Astrocyte of the cerebellum (primary cell): ENCODE results near the gene EEIG1.
"Not testable (repeated sequence)": the region's sequence is repeated elsewhere in the genome, so short reads cannot be mapped to it uniquely, and the experiment has no call there.

ENCODE experiments used
- DNase-seq: peaks from one replicate; pipeline ENCODE4 v3.0.0-alpha.2; 2011; ENCODE audit warnings: low read depth
- H3K4me3 ChIP-seq: 2 replicates; pipeline ENCODE4 v1.5.1; 2011; ENCODE audit warnings: mild to moderate bottlenecking, low read depth, low read length, moderate library complexity
- in situ Hi-C: cut with HindIII; loops from 2 replicates; pipeline ENCODE4 v1.10.0; 2017; ENCODE audit warnings: low sequenced_read_pairs
- TF ChIP-seq, protein P1 (sequence below): IDR thresholded peaks from 2 replicates; pipeline ENCODE4 v1.5.1; 2012; ENCODE audit warnings: low read length, low read depth, moderate library complexity, mild to moderate bottlenecking; ENCODE audit errors: missing control alignments

The EEIG1 gene

GRCh38 chr9:127980706-127981558 lies at the start of gene EEIG1:
EEIG1 (minus strand) TSS chr9:127980989; CDS start chr9:127980137, 852 bp downstream.
- in situ Hi-C loops = loop anchor here (10.0 kb wide), 1 partner anchor 64 kb away; no protein-coding TSS in a partner anchor
- DNase-seq = peak; percentile 65
- peak within 1 kb of the TSS; percentile 65 for H3K4me3 ChIP-seq
- TF ChIP-seq, protein P1, sequence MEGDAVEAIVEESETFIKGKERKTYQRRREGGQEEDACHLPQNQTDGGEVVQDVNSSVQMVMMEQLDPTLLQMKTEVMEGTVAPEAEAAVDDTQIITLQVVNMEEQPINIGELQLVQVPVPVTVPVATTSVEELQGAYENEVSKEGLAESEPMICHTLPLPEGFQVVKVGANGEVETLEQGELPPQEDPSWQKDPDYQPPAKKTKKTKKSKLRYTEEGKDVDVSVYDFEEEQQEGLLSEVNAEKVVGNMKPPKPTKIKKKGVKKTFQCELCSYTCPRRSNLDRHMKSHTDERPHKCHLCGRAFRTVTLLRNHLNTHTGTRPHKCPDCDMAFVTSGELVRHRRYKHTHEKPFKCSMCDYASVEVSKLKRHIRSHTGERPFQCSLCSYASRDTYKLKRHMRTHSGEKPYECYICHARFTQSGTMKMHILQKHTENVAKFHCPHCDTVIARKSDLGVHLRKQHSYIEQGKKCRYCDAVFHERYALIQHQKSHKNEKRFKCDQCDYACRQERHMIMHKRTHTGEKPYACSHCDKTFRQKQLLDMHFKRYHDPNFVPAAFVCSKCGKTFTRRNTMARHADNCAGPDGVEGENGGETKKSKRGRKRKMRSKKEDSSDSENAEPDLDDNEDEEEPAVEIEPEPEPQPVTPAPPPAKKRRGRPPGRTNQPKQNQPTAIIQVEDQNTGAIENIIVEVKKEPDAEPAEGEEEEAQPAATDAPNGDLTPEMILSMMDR = no peak

- TF ChIP-seq, protein P1 = no peak
- DNase-seq = no peak
- no peak overlapping the region for H3K4me3 ChIP-seq
- in situ Hi-C loops = no loop called here
Measured at GRCh38 chr9:128027705-128028104, 46.9 kb upstream of the EEIG1 start.

- in situ Hi-C loops = no loop called here
- TF ChIP-seq, protein P1 = no peak
- no peak for DNase-seq
- H3K4me3 ChIP-seq = no peak overlapping the region
Measured at GRCh38 chr9:128026773-128027541, 46.2 kb upstream of the EEIG1 start.

DNA sequence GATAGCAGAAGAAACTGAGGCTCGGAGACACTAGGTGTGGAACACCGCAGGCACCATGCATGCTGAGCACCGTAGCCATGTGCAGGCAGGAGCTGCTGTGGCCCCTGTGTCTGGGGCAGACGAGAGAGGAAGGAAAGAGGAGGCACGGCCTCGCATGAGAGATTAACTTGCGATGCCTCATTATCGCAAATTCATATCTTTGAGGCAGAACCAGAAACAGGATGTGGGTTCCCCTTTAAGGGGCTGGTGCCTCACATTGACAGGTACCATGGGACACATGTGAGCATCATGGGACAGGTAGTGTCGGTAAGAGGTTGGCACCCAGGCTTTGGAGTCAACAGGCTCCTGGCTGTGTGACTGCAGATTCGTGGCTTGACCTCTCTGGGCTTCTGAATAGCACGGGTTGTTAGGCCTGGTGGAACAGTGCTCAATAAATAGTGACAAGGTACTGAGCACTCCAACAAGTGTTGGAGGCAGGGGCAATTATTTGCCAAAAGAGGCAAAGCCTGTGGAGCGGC lies 45.5 kb upstream of the EEIG1 start:
- H3K4me3 ChIP-seq = no peak overlapping the region
- TF ChIP-seq, protein P1 = no peak
- DNase-seq = no peak
- in situ Hi-C loops = no loop called here

DNA sequence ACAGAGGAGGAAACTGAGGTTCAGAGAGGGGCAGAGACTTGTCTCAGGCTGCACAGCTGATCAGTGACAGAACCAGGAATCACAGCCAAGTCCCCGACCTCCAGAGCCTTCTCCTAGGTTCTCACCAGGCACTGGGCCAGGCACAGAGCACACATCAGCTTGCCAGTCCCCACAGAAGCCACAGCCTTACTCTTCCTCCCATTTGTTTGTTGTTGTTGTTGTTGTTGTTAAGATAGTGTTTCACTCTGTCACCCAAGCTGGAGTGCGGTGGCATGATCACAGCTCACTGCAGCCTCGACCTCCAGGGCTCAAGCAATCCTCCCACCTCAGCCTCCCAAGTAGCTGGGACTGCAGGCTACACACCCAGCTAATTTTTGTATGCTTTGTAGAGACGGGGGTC lies 44.9 kb upstream of the EEIG1 start:
- no peak for DNase-seq
- no peak overlapping the region for H3K4me3 ChIP-seq
- TF ChIP-seq, protein P1 = no peak
- in situ Hi-C loops = no loop called here

DNA sequence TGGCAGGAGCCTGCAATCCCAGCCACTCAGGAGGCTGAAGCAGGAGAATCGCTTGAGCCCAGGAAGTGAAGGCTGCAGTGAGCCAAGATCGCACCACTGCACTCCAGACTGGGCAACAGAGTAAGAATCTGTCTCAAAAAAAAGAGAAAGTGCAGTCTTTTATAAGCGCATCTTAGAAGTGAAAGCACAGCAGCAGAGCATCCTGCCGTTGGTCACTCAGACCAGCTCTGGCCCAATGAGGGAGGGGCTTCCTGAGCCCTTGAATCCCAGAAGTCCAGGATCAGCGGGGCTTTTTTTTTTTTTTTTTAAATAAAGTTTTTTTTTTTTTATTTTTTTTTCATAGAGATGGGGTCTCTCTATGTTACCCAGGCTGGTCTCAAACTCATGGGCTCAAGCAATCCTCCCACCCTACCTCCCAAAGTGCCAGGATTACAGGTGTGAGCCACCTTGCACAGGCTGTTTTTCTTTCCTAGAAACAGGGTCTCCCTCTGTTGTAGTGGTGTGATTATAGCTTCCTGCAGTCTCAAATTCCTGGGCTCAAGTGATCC lies 44.0 kb upstream of the EEIG1 start:
- no peak for DNase-seq
- H3K4me3 ChIP-seq = no peak overlapping the region
- TF ChIP-seq, protein P1 = no peak
- in situ Hi-C loops = no loop called here

DNA sequence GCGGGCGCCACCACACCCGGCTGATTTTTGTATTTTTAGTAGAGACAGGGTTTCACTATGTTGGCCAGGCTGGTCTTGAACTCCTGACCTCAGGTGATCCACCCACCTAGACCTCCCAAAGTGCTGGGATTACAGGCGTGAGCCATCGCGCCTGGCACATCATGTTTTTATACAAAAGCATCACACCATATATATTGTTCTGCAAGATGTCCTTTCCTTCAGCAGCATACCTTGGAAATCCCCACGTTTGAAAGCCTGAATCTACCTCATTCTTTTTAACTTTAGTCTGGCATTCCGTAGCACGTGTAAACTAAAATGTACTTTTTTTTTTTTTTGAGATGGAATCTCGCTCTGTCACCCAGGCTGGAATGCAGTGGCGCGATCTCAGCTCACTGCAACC lies 42.9 kb upstream of the EEIG1 start:
- DNase-seq, in situ Hi-C loops, H3K4me3 ChIP-seq: not testable (repeated sequence)
